Type B pancreatic cell (in vitro differentiated cells): ENCODE data around the gene TMEM106A. TPM values are rescaled to one million over a fixed set of nuclear protein-coding genes. Genes with fewer than 3 reads are reported as not detected.

Experiments
- DNase-seq: peaks from one replicate; pipeline ENCODE4 v3.0.0; 2021; ENCODE audit warnings: mixed read lengths; ENCODE audit not compliant: unreplicated experiment; ENCODE audit errors: extremely low spot score
- H3K27ac Mint-ChIP-seq: 2 replicates; pipeline ENCODE4 v1.8.0; 2021; ENCODE audit warnings: mild to moderate bottlenecking, mixed read lengths
- H3K27me3 Mint-ChIP-seq: 2 replicates; pipeline ENCODE4 v1.8.0; 2021; ENCODE audit warnings: mixed read lengths
- H3K36me3 Mint-ChIP-seq: 2 replicates; pipeline ENCODE4 v1.8.0; 2021; ENCODE audit warnings: mixed read lengths
- H3K4me1 Mint-ChIP-seq: one replicate; pipeline ENCODE4 v1.8.0; 2021; ENCODE audit warnings: mixed read lengths; ENCODE audit not compliant: unreplicated experiment
- H3K4me3 Mint-ChIP-seq: 2 replicates; pipeline ENCODE4 v1.8.0; 2021; ENCODE audit warnings: mild to moderate bottlenecking, mixed read lengths
- H3K9me3 Mint-ChIP-seq: 2 replicates; pipeline ENCODE4 v1.8.0; 2021; ENCODE audit warnings: mixed read lengths
- CTCF ChIP-seq: fragments of 200-600 bp; sonication (generic); conservative IDR thresholded peaks from 2 replicates; pipeline ENCODE4 v1.5.0; 2021; ENCODE audit warnings: antibody characterized with exemption, mild to moderate bottlenecking
- total RNA-seq: library from RNA; stranded (reverse); gene quantifications from 2 replicates; pipeline ENCODE4 v1.2.1, GENCODE V29; 2021; ENCODE audit warnings: low replicate concordance

Gene TMEM106A
- total RNA-seq, 1 donor from 2014 or later, result 4.4 TPM

- no peak for TF ChIP-seq CTCF
- Mint-ChIP-seq H3K36me3 (no peaks in the 10 kb centered on the region), H3K27me3 (no peaks in the 10 kb centered on the region), H3K4me1 (peaks cover 9% of the 10 kb centered on the region), H3K4me3 (no peak overlapping the region), H3K27ac (peak overlapping the region; percentile 31), H3K9me3 (no peaks in the 10 kb centered on the region)
- no peak for DNase-seq
These were observed 6.0 kb downstream of the TMEM106A start for GRCh38 chr17:43217614-43218087.

- H3K9me3 Mint-ChIP-seq, result no peaks in the 10 kb centered on the region
- peaks cover 6% of the 10 kb centered on the region for H3K4me1 Mint-ChIP-seq
- no peak overlapping the region for H3K27ac Mint-ChIP-seq
- peak; percentile 13 for DNase-seq
- TF ChIP-seq CTCF, result no peak
- no peaks in the 10 kb centered on the region for H3K27me3 Mint-ChIP-seq
- no peaks in the 10 kb centered on the region for H3K36me3 Mint-ChIP-seq
- H3K4me3 Mint-ChIP-seq, result no peak overlapping the region
These were observed 7.3 kb downstream of the TMEM106A start for GRCh38 chr17:43219001-43219400.

GRCh38 chr17:43219746-43220380 is 8.2 kb downstream of the TMEM106A start:
- H3K4me3 Mint-ChIP-seq, result no peak overlapping the region
- no peaks in the 10 kb centered on the region for H3K27me3 Mint-ChIP-seq
- DNase-seq, result peak; percentile 37
- H3K36me3 Mint-ChIP-seq, result no peaks in the 10 kb centered on the region
- H3K4me1 Mint-ChIP-seq, result peaks cover 6% of the 10 kb centered on the region
- TF ChIP-seq CTCF, result no peak
- no peak overlapping the region for H3K27ac Mint-ChIP-seq
- no peaks in the 10 kb centered on the region for H3K9me3 Mint-ChIP-seq

GRCh38 chr17:43220511-43221125 is 8.9 kb downstream of the TMEM106A start:
- peaks cover 6% of the 10 kb centered on the region for H3K4me1 Mint-ChIP-seq
- peak; percentile 36 for DNase-seq
- no peak overlapping the region for H3K27ac Mint-ChIP-seq
- H3K9me3 Mint-ChIP-seq, result no peaks in the 10 kb centered on the region
- no peaks in the 10 kb centered on the region for H3K36me3 Mint-ChIP-seq
- no peak for TF ChIP-seq CTCF
- no peaks in the 10 kb centered on the region for H3K27me3 Mint-ChIP-seq
- no peak overlapping the region for H3K4me3 Mint-ChIP-seq

- no peaks in the 10 kb centered on the region for H3K27me3 Mint-ChIP-seq
- peak; percentile 29 for DNase-seq
- no peak overlapping the region for H3K27ac Mint-ChIP-seq
- H3K4me1 Mint-ChIP-seq, result no peaks in the 10 kb centered on the region
- H3K4me3 Mint-ChIP-seq, result no peak overlapping the region
- H3K36me3 Mint-ChIP-seq, result no peaks in the 10 kb centered on the region
- no peak for TF ChIP-seq CTCF
- H3K9me3 Mint-ChIP-seq, result no peaks in the 10 kb centered on the region
These were observed 12.6 kb downstream of the TMEM106A start for GRCh38 chr17:43224146-43224705.
